ENCODE measurements around the gene RPH3AL. TPM values are rescaled to one million over a fixed set of nuclear protein-coding genes. Genes with fewer than 3 reads are reported as not detected.
"Not testable (repeated sequence)": the region's sequence is repeated elsewhere in the genome, so short reads cannot be mapped to it uniquely, and the experiment has no call there.

The RPH3AL gene
- total RNA-seq, 4 donors from 2014 or later, result 9.6 to 62.4 (median 41.9) TPM

- no peak for DNase-seq (ENCODE audit: low spot score in 2 of 2)
- Histone ChIP-seq H3K27ac (no peak overlapping the region), H3K27me3 (no peaks in the 10 kb centered on the region), H3K9me3 (no peaks in the 10 kb centered on the region), H3K4me1 (no peaks in the 10 kb centered on the region), H3K36me3 (peaks cover 0 to 3% (median 0%) of the 10 kb centered on the region in 3 donors), H3K4me3 (no peak overlapping the region)
- TF ChIP-seq CTCF (IDR thresholded peaks at IDR 0.05), result no peak
- TF ChIP-seq POLR2A (IDR thresholded peaks at IDR 0.05), result no peak
- TF ChIP-seq EP300 (IDR thresholded peaks at IDR 0.05), result no peak
- 92 to 93% methylated on average over 9 to 10 of the region's 10 CpGs for WGBS, 2 donors
These were observed 132.9 kb downstream of the RPH3AL start for GRCh38 chr17:219696-220095.

- no peak overlapping the region for H3K4me3 ChIP-seq
- TF ChIP-seq EP300 (IDR thresholded peaks at IDR 0.05) (no peak), POLR2A (IDR thresholded peaks at IDR 0.05) (no peak), CTCF (IDR thresholded peaks at IDR 0.05) (no peak)
- H3K27ac ChIP-seq, result no peak overlapping the region
- no peak for DNase-seq (ENCODE audit: low spot score in 2 of 2)
- no peaks in the 10 kb centered on the region for H3K27me3 ChIP-seq
- 53 to 63% methylated on average over 8 of the region's 8 CpGs for WGBS, 2 donors
- no peaks in the 10 kb centered on the region for H3K9me3 ChIP-seq
- peaks cover 0 to 3% (median 0%) of the 10 kb centered on the region in 3 donors for H3K36me3 ChIP-seq
- H3K4me1 ChIP-seq, result no peaks in the 10 kb centered on the region
These were observed 134.0 kb downstream of the RPH3AL start for GRCh38 chr17:218432-219110.

- no peak for DNase-seq (ENCODE audit: low spot score in 2 of 2)
These were observed 136.0 kb downstream of the RPH3AL start for GRCh38 chr17:216625-217024.

GRCh38 chr17:215563-216478 is 136.8 kb downstream of the RPH3AL start:
- Histone ChIP-seq H3K36me3 (peaks cover 0 to 14% (median 0%) of the 10 kb centered on the region in 3 donors), H3K4me3 (peak overlapping the region in 1 of 4 donors; percentile 22)
- not testable (repeated sequence) for DNase-seq (ENCODE audit: low spot score in 2 of 2); H3K27ac ChIP-seq; H3K9me3 ChIP-seq; H3K4me1 ChIP-seq; H3K27me3 ChIP-seq
- 59 to 80% methylated on average over 12 to 15 of the region's 29 CpGs for WGBS, 2 donors

More at GRCh38 chr17:216625-217024, 136.0 kb downstream of the RPH3AL start:
- H3K27ac ChIP-seq, result no peak overlapping the region
- H3K9me3 ChIP-seq, result no peaks in the 10 kb centered on the region
- H3K4me3 ChIP-seq, result no peak overlapping the region
- WGBS, 2 donors, result 46 to 50% methylated on average over 2 of the region's 2 CpGs
- H3K27me3 ChIP-seq, result no peaks in the 10 kb centered on the region
- peaks cover 0 to 12% (median 0%) of the 10 kb centered on the region in 3 donors for H3K36me3 ChIP-seq
- no peaks in the 10 kb centered on the region for H3K4me1 ChIP-seq
- no peak for TF ChIP-seq CTCF (IDR thresholded peaks at IDR 0.05)
- TF ChIP-seq EP300 (IDR thresholded peaks at IDR 0.05), result no peak
- no peak for TF ChIP-seq POLR2A (IDR thresholded peaks at IDR 0.05)

DNA sequence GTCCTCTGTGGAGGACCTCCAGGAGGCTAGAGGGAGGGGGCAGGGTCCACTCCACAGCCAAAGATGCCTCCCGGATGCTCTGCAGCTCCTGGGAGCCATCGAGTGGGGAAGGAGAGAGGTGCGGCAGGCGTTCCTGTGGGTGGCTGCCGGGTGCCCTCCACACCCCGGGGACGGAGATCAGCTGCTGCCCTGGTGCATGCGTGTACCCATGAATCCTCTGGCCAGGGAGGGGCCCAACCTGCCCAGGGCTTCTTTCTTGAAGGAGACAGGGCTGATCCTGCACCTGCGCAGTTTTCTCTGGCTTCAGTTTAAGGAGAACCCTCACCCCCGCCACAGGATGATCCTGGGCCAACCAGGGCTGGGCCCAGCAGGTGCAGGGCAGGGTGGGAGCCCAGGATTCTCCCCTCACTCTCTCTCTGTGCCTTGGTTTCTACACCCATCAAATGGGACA is 137.7 kb downstream of the RPH3AL start:
- H3K4me1 ChIP-seq, result no peaks in the 10 kb centered on the region
- H3K27ac ChIP-seq, result no peak overlapping the region
- no peak overlapping the region for H3K4me3 ChIP-seq
- peaks cover 0 to 14% (median 0%) of the 10 kb centered on the region in 3 donors for H3K36me3 ChIP-seq
- TF ChIP-seq CTCF (IDR thresholded peaks at IDR 0.05) (no peak), POLR2A (IDR thresholded peaks at IDR 0.05) (no peak), EP300 (IDR thresholded peaks at IDR 0.05) (no peak)
- no peaks in the 10 kb centered on the region for H3K9me3 ChIP-seq
- DNase-seq (ENCODE audit: low spot score in 2 of 2), result no peak
- H3K27me3 ChIP-seq, result no peaks in the 10 kb centered on the region
- 86 to 94% methylated on average over 7 to 10 of the region's 10 CpGs for WGBS, 2 donors

Data from tibial nerve (tissue), 4 donors.